NCI-H82 treated with DMSO at 0.1 percent for 48 hours (cell line): ENCODE measurements around the gene PPFIBP1.
A peak's percentile ranks its signal among the peaks of the same experiment; 100 is the strongest.
"Not testable (repeated sequence)": the region's sequence is repeated elsewhere in the genome, so short reads cannot be mapped to it uniquely, and the experiment has no call there.

ENCODE experiments used
- DNase-seq: peaks from one replicate; lab custom pipeline; 2025; ENCODE audit not compliant: unreplicated experiment; lab: John Stamatoyannopoulos, UW

PPFIBP1 gene

GRCh38 chr12:27541031-27541719 lies 17.2 kb downstream of the PPFIBP1 start:
- no peak for DNase-seq

GRCh38 chr12:27542628-27543027 lies 18.6 kb downstream of the PPFIBP1 start:
- no peak for DNase-seq

- not testable (repeated sequence) for DNase-seq
Measured at GRCh38 chr12:27544858-27545257, 20.9 kb downstream of the PPFIBP1 start.

GRCh38 chr12:27545665-27546064 lies 21.7 kb downstream of the PPFIBP1 start:
- no peak for DNase-seq

- no peak for DNase-seq
Measured at GRCh38 chr12:27547592-27547991, 23.6 kb downstream of the PPFIBP1 start.

- no peak for DNase-seq
Measured at GRCh38 chr12:27548301-27549199, 24.5 kb downstream of the PPFIBP1 start.

GRCh38 chr12:27549236-27549800 lies 25.3 kb downstream of the PPFIBP1 start:
- no peak for DNase-seq

GRCh38 chr12:27549801-27550652 lies 26.0 kb downstream of the PPFIBP1 start:
- DNase-seq = no peak

GRCh38 chr12:27550653-27550975 lies 26.6 kb downstream of the PPFIBP1 start:
- DNase-seq = no peak

- DNase-seq = no peak
Measured at GRCh38 chr12:27551172-27551840, 27.3 kb downstream of the PPFIBP1 start.

- DNase-seq = no peak
Measured at GRCh38 chr12:27552235-27552634, 28.2 kb downstream of the PPFIBP1 start.

GRCh38 chr12:27552886-27553560 lies 29.0 kb downstream of the PPFIBP1 start:
- DNase-seq = no peak

GRCh38 chr12:27553941-27554340 lies 29.9 kb downstream of the PPFIBP1 start:
- DNase-seq = peak; percentile 97

GRCh38 chr12:27554421-27555186 lies 30.6 kb downstream of the PPFIBP1 start:
- peak; percentile 21 for DNase-seq

GRCh38 chr12:27555361-27555760 lies 31.4 kb downstream of the PPFIBP1 start:
- no peak for DNase-seq

GRCh38 chr12:27555925-27556778 lies 32.1 kb downstream of the PPFIBP1 start:
- no peak for DNase-seq

- no peak for DNase-seq
Measured at GRCh38 chr12:27560126-27560525, 36.1 kb downstream of the PPFIBP1 start.
